SHP77 treated with DMSO at 0.1 percent for 48 hours (cell line): ENCODE measurements around the gene ZNF384.

ENCODE experiments used
- DNase-seq: peaks from one replicate; lab custom pipeline; 2025; lab: John Stamatoyannopoulos, UW

ZNF384 gene

DNA sequence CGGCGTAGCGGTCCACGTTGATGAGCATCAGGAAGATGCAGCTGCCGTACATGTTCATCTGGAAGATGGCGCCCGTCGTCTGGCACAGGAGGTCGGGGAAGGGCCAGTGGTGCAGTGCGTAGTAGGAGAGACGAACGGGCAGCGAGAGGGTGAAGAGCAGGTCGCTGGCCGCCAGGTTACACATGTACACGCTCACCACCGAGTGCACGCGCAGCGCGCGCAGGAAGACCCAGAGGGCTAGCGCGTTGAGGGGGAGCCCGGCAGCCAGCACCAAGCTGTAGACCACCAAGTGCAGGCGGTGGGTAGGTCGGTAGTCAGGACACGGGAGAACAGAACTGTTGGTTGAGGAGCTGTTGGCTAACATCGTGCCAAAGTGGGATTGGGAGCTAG lies 68.3 kb downstream of the ZNF384 start:
- DNase-seq: no peak

DNA sequence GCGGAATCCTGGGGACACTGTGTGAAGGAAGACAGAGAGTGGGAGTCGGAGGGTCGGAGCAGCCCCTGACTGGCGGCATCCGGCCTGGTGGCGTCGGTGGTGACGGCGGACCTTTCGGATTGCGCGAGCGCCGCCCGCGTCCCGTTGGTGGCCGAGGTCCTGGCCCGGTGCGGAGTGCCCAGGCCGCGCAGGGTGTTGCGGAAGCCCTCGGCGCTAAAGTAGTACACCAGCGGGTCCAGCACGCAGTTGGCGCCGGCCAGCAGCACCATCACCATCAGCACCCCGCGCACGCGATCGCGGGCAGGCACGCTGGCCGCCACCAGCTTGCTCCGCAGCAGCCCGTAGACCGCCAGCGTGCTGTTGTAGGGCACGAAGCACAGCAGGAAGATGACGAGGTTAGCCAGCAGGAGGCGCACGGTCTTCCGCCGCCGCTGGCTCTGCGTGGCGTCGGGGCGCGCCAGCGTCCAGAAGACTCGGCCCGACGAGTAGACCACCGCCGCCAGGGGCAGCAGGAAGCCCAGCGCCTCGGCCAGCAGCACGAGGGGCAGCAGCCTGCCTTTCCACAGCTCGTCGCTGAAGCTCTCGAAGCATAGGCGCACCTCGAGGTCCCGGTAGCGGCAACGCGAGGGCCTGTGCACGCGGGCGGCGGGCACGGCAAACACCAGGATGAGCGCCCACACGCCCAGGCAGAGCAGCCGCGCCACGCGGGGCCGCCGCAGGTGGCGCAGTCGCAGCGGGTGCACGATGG lies 68.9 kb downstream of the ZNF384 start:
- no peak for DNase-seq

DNA sequence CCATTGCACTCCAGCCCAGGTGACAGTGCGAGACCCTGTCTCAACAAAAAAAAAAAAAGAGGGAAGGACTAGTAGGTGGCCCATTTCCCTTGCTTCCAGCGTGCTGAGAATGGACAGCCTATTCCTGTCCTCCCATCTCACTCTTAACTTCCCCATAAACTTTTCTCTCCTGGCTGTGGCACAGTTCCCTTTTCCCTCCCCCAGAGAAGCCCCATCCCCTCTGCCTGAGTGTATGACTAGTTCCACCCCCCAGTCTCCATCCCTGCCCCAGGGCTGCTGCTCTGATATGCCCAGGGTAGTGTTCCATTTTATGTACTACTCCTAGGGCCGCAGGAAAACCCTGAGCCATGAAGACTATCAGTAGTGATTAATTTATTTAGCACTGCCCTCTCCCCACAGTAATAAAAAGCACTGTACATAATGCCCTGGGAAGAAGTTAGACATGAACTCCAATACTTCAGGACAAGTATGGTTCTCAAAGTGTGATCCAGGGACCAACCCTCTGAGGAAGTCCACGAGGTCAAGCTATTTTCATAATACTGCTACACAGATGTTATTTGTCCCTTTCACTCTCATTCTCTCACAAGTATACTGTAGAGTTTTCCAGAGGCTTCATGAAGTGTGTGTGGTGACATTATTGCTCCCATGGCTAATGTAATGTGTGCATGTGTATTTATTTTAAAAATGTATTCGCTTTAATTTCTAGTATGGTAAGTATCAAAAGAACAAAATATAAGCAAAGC lies 70.5 kb downstream of the ZNF384 start:
- no peak for DNase-seq
